ENCODE measurements around the gene IGF2BP3.
"Not testable (repeated sequence)": the region's sequence is repeated elsewhere in the genome, so short reads cannot be mapped to it uniquely, and the experiment has no call there.

The IGF2BP3 gene

DNA sequence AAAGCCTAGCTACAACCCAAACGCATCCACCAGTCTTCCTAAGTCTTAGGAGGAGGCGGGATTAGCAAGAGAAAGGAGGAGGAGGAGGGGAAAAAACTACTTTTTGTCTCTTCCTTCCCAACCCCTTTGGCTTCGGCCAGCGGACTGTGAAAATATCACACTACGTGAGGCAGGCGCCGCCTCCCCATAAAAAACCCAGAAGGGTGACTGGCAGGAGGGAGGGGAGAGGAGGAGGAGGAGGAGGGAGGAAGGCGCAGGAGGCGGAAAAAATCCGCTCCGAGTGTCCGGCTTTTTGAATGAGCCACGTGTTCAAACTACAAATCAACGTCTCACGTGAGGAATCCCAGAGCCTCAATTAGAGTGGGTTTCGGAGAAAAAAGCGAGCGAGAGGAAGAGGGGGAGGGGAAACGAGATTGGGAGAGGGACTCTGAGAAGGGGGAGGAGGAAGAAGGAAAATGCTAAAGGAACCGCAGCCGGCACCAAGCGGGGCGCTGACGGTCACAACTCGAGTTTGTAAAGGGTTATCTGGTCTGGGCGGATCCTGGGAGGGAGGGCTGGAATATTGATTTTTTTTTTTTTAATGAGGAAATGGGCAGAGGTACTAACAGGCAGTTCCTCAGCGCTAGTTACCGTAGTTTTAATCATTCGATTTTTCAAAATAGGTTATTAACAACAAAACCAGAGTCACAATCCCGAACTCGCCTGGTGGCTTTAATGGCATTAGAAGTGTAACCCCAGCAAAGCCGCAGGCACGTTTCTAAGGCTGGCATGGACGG is at the start of gene IGF2BP3:
IGF2BP3 (minus strand) TSS at position 162 of the 776 bp plus-strand sequence. CDS start 381 bp downstream, outside the sequence.
- DNase-seq, result no peak

GRCh38 chr7:23514755-23515154 is 44.5 kb upstream of the IGF2BP3 start:
- DNase-seq, result no peak

- not testable (repeated sequence) for DNase-seq
Measured at GRCh38 chr7:23513746-23514145, 43.5 kb upstream of the IGF2BP3 start.

GRCh38 chr7:23494009-23494408 is 23.7 kb upstream of the IGF2BP3 start:
- DNase-seq, result no peak

GRCh38 chr7:23491502-23491901 is 21.2 kb upstream of the IGF2BP3 start:
- no peak for DNase-seq

- no peak for DNase-seq
Measured at GRCh38 chr7:23490357-23491135, 20.3 kb upstream of the IGF2BP3 start.

- not testable (repeated sequence) for DNase-seq
Measured at GRCh38 chr7:23488714-23489113, 18.4 kb upstream of the IGF2BP3 start.

DNA sequence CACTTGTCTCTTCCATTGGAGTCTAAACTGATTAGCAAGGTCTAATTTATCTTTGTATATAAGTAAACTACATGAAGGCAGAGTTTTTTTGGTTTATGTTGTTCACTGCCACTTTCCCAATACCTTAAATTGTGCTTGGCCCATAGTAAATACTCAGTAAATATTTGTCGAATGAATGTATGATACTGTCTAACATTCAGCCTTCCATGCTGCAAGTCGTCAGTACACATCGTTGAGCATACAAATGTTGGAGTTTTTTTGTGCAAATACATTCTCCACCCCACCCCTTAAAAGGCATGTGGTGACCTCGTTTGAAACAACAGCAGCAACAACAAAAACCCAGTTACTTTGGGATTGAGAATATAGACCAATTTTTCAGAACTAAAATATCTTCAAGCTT is 17.4 kb upstream of the IGF2BP3 start:
- no peak for DNase-seq

DNA sequence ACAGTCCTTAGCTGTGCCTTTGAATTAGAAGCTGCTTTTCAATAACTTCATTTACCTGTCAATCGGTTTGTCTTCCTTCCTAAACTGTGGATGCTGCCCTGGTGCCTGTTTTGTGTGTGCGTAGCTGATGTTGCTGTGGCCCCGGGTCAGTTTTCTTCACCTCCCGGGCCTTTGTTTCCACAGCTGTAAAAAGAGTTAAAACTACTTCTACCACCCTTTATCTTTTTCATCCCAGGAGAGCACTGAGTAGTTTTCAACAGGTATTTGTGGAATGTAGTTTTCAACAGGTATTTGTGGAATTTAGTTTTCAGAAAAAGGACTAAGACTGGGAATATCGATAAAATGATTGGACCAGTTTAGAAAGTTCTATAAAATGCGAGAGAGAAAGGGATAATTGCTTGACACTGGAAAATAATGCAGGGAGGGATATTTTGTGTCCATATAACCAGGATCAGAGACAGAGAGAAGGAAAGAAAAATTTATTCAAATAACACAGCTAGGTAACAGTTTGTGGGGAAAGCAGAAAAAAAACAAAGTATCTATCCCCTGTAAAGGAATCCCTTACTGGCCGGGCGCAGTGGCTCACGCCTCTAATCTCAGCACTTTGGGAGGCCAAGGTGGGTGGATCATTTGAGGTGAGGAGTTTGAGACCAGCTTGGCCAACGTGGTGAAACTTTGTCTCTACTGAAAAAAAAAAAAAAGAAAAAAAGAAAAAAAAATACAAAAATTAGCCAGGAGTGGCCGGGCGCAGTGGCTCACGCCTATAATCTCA is 15.9 kb upstream of the IGF2BP3 start:
- DNase-seq, result no peak

DNA sequence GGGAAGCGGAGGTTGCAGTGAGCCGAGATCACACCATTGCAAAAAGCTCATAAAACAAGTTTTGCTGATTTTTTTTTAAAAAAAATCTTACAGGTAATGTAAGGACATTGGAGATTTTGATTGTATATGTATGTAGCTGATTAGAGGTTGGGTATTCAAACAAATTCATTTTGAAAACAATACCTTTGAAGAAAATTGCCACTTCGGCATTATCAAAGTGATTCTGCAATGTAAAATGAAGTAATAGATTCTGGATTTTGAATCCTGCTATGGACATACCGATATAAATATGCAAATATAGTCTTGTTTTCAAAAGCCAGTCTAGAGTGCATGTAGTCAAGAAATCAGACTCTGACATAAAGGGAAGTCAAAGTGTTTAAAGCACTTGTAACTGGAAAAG is 12.4 kb upstream of the IGF2BP3 start:
- DNase-seq, result no peak

- DNase-seq, result no peak
Measured at GRCh38 chr7:23477962-23478866, 7.9 kb upstream of the IGF2BP3 start.

DNA sequence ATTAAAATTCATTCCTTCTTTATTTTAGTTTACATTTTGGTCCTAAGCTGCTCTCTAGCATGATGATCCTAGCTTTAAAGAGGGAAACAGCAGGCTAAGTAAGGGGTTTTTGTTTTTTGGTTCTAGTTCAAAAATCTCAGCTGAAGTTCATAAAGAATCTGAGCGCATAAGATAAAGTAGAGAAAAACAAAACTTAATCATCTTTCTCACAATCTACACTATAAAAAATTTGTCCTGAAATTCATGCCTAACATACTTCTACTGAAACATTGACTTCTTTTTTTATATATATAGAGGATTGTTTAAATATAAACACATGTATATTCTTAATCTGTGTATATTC is 6.8 kb upstream of the IGF2BP3 start:
- no peak for DNase-seq

DNA sequence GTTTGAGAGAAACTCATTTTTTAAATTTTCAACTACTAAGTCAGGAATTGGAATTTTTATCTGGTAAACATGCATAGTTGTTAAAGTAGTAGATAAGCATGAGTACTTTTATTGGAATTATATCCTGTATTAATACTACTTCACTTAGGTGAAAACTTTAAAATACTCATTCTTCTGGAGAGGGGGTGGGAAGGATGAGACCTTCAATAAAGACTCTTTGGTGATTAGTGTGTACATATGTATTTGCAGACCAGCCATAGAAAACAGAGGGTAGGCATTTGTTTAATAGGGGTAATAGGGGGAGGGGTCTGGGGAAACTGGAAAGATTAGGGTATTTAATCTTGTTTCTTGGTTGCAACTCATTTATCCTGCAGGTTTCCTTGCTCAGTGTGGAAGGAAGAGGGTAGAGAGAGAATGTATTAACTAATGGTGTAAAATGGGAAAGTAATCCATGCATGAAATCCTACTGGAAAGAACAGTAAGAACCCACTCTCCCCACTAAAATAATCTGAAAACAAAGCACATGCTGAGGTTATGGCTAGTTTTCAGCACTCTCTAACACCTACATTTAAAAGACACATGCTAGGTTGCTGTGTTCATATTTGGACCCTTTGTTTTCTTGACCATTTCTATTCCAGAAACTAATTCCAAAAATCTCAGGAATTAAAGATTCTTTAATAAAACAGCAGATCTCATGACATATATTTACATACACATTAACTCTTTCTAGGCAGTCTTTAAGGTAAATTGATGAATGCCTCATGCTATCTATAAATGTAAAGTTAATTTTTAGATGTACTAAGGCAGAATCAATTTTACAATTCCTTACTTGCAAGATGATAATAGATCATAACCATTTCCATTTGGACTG is 6.2 kb upstream of the IGF2BP3 start:
- DNase-seq, result no peak

DNA sequence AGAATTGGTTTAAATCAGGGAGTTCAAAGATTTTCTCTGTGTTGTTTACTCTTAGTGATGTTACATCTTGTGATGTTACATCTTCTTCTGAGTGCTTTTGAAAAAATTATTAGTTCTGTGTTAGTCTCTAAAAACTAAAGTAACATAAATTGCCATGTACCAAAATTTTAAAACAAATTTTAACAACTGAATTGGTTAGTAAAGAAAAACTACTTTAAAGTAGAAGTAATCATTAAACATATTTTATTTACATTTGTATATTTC is 5.2 kb upstream of the IGF2BP3 start:
- DNase-seq, result no peak

GRCh38 chr7:23474829-23475575 is 4.7 kb upstream of the IGF2BP3 start:
- DNase-seq, result no peak

DNA sequence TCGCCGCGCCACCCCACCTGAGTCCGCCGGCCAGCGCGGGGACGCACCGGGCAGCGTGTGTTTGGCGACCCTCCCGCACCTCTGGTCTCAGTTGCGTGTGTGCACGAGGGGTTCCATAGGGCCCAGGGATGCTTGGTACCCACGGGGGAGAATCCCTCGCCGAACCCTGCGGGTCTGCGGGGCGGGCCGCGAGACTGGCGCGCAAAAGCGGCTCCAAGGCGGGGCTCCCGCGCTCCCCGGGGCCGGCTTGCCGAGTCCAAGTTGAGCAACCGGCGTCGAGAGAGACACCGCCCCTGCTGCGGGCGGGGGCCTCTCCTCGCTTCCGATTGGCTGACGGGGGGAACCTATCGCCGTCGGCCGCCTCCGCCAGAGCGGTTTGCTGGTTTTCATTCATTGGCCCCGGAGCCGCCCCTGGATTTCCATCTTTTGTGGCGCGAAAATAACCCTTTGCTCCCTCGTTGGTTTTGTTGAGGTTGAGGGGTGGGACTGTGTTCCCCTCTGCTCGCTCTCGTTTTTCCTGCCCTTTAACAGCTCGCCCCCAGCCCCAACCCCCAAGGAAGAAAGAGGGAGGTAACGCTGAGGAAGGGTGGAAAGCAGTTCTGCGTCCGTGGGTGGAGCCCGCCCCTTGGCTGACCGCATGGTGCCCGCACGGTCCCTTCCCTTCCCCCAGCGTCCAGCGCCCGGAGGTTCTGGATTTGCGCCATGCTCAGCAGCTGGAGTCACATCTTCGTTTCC is 4.0 kb upstream of the IGF2BP3 start:
- DNase-seq, result no peak

GRCh38 chr7:23473844-23474093 is 3.5 kb upstream of the IGF2BP3 start:
- no peak for DNase-seq

DNA sequence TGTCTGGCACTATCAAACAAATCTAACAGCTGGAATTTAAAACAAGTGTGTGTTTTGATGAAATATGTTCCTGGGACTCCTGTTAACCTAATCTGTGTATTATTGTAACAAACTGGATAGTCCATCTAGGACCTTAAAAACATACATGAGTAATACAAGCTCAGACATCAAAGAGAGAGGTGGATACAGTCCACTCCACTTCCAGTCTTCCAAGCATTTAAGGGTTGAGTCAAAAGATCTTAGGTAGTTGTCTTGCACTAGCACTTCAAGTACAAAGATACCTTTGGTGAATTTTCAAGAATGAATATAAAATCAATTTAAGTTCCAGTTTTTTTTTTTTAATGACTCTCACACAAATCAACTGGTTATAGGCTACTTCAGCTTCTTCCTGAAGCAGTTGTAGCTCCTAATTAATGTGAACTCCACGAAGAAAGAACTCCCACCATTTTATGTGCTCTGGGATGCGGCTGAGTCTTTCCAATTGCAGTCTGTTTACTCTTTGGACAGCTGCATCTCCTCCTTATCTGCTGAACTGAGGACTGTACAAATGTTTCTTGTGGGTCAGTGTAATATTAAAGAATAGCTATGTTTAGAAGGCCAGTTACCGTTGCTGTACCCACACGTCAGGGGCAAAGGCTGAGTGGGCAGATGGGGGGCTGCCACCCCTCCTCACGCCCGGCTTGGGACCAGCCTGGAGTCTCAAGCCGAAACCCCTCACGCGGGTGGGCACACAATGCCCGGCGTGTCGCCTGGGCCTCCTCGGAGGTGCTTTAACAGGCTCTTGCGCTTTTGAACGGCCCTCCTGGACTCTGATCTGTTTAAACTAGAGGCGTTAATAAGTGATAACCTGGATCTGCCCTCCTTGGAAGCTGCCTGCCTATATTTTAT is 2.9 kb upstream of the IGF2BP3 start:
- DNase-seq, result no peak

DNA sequence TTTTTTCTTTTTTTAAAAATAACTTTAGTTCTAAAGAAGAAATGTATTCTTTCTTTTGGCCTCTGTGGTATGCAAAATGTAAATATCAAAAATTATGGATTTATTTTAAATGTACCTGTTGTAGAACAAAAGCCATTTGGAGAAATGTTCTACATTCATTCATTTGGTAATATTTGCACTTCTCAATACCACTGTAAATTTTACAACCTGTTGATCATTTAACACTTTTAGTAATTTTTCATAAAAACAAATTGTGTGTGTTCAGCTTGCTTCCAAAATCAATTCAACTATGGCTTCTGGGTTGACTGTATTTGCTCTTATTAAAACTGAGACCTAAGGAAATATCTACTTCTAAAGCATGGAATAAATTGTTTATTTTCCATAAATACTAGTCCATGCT is 2.3 kb upstream of the IGF2BP3 start:
- DNase-seq, result no peak

DNA sequence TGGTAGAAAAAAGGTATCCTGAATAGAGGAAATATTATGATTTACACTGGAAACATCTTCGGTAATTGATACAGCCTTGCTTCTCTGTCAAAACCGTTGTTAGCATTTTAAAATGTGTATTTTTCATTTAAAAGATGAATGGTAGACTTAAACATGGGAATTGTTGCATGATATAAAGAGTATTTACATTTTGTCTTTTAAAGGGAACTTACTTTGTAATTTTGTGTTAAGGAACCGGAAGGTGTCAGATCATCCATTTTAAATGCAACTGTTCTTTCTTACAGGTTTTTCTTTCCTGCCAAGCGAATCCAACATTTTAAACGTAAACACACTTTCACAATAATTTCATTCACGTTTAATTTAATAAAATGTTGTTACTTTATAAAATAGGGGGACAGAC is 1.8 kb upstream of the IGF2BP3 start:
- DNase-seq, result no peak

All from KG1 (cell line).